ENCODE measurements around the gene IER3.

The IER3 gene

DNA sequence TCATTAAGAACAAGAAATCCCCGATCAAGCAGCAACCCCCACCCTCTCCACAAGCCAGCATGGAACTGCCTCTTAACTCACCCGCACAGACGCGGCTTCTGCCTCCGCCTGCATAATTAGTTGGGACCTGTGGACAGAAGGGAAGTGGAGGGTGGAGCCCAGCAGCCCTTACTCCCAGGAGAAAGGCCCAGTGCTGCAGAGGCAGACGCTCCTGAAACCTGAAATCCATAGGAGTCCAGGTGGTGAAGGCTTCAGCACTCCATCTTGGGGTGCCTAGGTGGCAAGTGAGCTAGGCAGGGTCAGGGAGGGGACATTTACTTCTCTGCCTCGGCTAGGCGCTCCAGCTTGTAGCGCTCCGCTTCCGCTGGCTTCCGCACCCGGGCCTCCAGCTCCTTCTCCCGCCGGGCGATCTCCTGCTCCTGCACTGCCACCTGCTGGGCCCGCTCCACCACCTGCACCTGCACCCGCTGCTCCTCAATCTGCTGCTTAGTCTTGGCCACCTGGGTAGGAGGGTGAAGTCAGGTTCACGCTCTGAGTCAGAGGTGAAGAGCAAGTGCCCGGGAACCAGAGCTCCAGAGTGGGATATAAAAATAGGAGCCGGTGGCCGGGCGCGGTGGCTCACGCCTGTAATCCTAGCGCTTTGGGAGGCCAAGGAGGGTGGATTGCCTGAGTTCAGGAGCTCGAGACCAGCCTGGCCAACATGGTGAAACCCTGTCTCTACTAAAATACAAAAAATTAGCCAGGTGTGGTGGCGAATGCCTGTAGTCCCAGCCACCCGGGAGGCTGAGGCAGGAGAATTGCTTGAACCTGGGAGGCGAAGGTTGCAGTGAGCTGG is 13.5 kb downstream of the IER3 start:
- DNase-seq (ENCODE audit: low read depth in 1 of 2, low spot score in 1 of 2): peak in 1 of 2 experiments; percentile 91
- Histone ChIP-seq H3K27ac (replicated peaks) (peak overlapping the region; percentile 11; the same call in 1 of the 2 replicates), H3K27me3 (ENCODE audit: insufficient read depth, poor library complexity, severe bottlenecking) (no peaks in the 10 kb centered on the region), H3K4me3 (replicated peaks; ENCODE audit: insufficient read depth, low read length) (no peak overlapping the region)
- TF ChIP-seq, protein P1, sequence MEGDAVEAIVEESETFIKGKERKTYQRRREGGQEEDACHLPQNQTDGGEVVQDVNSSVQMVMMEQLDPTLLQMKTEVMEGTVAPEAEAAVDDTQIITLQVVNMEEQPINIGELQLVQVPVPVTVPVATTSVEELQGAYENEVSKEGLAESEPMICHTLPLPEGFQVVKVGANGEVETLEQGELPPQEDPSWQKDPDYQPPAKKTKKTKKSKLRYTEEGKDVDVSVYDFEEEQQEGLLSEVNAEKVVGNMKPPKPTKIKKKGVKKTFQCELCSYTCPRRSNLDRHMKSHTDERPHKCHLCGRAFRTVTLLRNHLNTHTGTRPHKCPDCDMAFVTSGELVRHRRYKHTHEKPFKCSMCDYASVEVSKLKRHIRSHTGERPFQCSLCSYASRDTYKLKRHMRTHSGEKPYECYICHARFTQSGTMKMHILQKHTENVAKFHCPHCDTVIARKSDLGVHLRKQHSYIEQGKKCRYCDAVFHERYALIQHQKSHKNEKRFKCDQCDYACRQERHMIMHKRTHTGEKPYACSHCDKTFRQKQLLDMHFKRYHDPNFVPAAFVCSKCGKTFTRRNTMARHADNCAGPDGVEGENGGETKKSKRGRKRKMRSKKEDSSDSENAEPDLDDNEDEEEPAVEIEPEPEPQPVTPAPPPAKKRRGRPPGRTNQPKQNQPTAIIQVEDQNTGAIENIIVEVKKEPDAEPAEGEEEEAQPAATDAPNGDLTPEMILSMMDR (IDR thresholded peaks at IDR 0.05; ENCODE audit: insufficient read depth, low read length): peak; percentile 75
- TF ChIP-seq SPI1 (IDR thresholded peaks at IDR 0.05; ENCODE audit: borderline replicate concordance, low read depth) (peak; percentile 77), GABPA (IDR thresholded peaks at IDR 0.05; ENCODE audit: low read depth) (0 out of 2 replicates have a peak, but pooled peaks have one; percentile 29), POLR2AphosphoS5 (IDR thresholded peaks at IDR 0.05; ENCODE audit: low read depth) (0 out of 2 replicates have a peak, but pooled peaks have one; percentile 19)
- TF ChIP-seq, protein P2, sequence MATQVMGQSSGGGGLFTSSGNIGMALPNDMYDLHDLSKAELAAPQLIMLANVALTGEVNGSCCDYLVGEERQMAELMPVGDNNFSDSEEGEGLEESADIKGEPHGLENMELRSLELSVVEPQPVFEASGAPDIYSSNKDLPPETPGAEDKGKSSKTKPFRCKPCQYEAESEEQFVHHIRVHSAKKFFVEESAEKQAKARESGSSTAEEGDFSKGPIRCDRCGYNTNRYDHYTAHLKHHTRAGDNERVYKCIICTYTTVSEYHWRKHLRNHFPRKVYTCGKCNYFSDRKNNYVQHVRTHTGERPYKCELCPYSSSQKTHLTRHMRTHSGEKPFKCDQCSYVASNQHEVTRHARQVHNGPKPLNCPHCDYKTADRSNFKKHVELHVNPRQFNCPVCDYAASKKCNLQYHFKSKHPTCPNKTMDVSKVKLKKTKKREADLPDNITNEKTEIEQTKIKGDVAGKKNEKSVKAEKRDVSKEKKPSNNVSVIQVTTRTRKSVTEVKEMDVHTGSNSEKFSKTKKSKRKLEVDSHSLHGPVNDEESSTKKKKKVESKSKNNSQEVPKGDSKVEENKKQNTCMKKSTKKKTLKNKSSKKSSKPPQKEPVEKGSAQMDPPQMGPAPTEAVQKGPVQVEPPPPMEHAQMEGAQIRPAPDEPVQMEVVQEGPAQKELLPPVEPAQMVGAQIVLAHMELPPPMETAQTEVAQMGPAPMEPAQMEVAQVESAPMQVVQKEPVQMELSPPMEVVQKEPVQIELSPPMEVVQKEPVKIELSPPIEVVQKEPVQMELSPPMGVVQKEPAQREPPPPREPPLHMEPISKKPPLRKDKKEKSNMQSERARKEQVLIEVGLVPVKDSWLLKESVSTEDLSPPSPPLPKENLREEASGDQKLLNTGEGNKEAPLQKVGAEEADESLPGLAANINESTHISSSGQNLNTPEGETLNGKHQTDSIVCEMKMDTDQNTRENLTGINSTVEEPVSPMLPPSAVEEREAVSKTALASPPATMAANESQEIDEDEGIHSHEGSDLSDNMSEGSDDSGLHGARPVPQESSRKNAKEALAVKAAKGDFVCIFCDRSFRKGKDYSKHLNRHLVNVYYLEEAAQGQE (IDR thresholded peaks at IDR 0.05; ENCODE audit: insufficient replicate concordance, low read depth): no peak

DNA sequence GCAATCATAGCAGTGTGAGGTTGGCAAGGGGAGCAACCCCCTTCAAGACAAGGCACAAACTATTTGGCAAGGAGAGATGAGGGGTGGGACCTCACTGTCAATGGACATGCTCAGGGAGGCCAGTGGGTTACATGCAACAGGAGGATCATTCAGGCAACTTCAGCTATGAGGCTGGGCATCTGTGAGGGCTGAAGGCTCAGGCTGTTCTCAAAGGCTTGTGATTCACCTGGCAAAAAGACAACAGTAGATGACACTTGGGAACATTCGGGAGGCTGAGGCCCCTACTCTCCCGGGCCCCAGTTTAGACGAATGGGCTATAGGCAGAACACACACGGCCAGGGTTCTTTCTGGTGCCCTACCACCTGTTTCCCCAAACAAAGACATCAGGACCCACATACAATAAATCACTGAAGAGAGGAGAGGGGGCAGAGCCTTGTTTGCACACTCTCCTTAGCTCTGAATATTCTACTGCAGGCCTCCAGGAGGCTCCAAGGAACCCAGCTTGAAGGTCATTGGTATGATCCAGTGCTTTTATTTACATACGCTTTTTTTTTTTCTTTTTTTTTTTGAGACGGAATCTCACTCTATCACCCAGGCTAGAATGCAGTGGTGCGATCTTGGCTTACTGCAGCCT is 16.3 kb downstream of the IER3 start:
- no peaks in the 10 kb centered on the region for H3K27me3 ChIP-seq (ENCODE audit: insufficient read depth, poor library complexity, severe bottlenecking)
- no peak overlapping the region for H3K4me3 ChIP-seq (replicated peaks; ENCODE audit: insufficient read depth, low read length)
- TF ChIP-seq, protein P2 (IDR thresholded peaks at IDR 0.05; ENCODE audit: insufficient replicate concordance, low read depth): no peak
- no peak for TF ChIP-seq GABPA (IDR thresholded peaks at IDR 0.05; ENCODE audit: low read depth)
- TF ChIP-seq SPI1 (IDR thresholded peaks at IDR 0.05; ENCODE audit: borderline replicate concordance, low read depth): no peak
- no peak for TF ChIP-seq POLR2AphosphoS5 (IDR thresholded peaks at IDR 0.05; ENCODE audit: low read depth)
- TF ChIP-seq, protein P1 (IDR thresholded peaks at IDR 0.05; ENCODE audit: insufficient read depth, low read length): no peak
- H3K27ac ChIP-seq (replicated peaks): no peak overlapping the region
- no peak for DNase-seq (ENCODE audit: low read depth in 1 of 2, low spot score in 1 of 2)

DNA sequence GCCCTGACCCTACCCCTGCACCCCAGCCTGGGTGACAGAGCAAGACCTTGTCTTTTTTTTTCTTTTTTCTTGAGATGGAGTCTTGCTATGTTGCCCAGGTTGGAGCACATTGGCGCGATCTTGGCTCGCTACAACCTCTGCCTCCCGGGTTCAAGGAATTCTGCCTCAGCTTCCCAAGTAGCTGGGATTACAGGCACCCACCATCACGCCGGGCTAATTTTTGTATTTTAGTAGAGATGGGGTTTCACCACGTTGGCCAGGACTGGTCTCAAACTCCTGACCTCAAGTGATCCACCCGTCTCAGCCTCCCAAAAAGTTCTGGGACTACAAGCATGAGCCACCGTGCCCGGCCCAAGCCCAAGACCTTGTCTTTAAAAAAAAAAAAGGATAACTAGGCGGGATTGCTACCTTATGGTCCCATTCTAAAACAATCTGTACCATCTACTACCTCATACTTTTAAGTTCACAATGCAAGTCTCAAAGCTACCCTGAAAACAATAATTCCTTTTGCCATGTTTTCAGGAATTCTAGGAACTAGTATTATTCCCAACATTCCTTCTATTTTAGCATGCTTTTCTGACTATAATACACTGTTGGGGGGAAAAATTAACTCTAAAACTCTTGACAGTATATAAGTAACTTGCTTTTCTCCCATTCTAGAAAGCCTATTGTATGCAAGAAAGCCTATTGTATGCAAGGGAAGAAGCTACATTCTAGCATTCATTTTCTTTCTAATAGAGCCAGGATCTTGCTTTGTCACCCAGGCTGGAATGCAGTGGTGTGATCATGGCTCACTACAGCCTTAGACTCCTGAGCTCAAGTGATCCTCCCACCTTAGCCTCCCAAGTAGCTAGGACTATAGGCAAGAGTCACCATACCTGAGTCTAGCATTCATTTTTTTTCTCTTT is 17.6 kb downstream of the IER3 start:
- no peak for DNase-seq (ENCODE audit: low read depth in 1 of 2, low spot score in 1 of 2)
- no peak overlapping the region for H3K27ac ChIP-seq (replicated peaks)
- H3K27me3 ChIP-seq (ENCODE audit: insufficient read depth, poor library complexity, severe bottlenecking): no peaks in the 10 kb centered on the region
- no peak overlapping the region for H3K4me3 ChIP-seq (replicated peaks; ENCODE audit: insufficient read depth, low read length)
- TF ChIP-seq, protein P1 (IDR thresholded peaks at IDR 0.05; ENCODE audit: insufficient read depth, low read length): no peak
- TF ChIP-seq POLR2AphosphoS5 (IDR thresholded peaks at IDR 0.05; ENCODE audit: low read depth) (no peak), SPI1 (IDR thresholded peaks at IDR 0.05; ENCODE audit: borderline replicate concordance, low read depth) (no peak), GABPA (IDR thresholded peaks at IDR 0.05; ENCODE audit: low read depth) (no peak)
- TF ChIP-seq, protein P2 (IDR thresholded peaks at IDR 0.05; ENCODE audit: insufficient replicate concordance, low read depth): no peak

Data from HL-60 (cell line).